GM19468 (cell line): Measurements from ENCODE around the gene ACTN3.
"Not testable (repeated sequence)": the region's sequence is repeated elsewhere in the genome, so short reads cannot be mapped to it uniquely, and the experiment has no call there.

Experiments
- ATAC-seq: cut with Tn5 transposase; IDR thresholded peaks from one replicate; pipeline ENCODE4 v1.9.1; 2021; ENCODE audit warnings: mild to moderate bottlenecking, moderate library complexity, moderate number of reproducible peaks; ENCODE audit not compliant: unreplicated experiment; ENCODE audit errors: extremely low read depth

Gene ACTN3

GRCh38 chr11:66543263-66544107, 3.2 kb upstream of the ACTN3 start:
- ATAC-seq, result no peak

DNA sequence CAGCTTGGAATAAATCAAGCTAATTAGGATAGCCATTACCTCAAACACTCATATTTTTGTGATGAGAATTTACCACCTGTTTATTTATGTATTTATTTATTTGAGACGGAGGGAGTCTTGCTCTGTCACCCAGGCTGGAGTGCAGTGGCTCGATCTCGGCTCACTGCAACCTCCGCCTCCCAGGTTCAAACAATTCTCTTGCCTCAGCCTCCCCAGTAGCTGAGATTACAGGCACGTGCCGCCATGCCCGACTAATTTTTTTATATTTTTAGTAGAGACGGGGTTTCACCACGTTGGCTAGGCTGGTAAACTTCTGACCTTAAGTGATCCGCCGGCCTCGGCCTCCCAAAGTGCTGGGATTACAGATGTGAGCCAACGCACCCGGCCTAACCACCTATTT, 1.8 kb upstream of the ACTN3 start:
- ATAC-seq, result not testable (repeated sequence)

DNA sequence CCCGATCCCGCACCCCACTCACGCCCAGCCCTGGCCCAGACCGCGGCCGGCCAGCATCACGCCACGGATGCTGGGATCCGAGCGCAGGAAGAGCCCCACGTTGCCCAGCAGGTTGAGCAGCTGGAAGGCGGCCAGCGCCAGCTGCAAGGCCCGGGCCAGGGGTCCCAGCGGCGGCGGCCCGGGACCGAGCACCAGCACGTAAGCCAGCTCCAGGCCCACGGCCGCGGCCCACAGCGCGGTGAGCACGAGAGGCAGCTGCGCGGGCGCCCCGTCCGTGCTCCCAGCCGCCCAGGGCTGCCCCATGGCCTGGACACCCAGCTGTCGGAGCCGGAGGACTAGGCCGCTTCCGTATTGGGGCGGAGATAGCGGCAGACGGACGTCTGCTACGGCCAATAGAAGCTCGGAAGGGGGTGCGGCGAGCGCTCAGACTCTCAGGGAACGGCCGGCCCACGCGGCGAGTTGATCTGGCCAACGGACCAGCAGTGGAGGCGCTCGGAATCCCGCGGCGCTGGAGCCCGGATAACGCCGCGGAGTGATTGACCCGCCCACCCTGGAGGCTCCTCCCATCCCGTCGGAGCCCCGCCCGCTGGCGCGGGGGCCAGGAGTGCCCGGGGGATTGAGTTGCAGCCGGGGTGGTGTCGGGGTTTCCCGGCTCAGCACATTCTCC, 869 bp upstream of the ACTN3 start, which contains the start of gene ZDHHC24:
ZDHHC24 (minus strand) TSS at position 348 of the 667 bp plus-strand sequence; CDS start at position 303, 45 bp downstream.
- peak; percentile 66 for ATAC-seq

- ATAC-seq, result no peak
These were observed 411 bp downstream of the ACTN3 start for GRCh38 chr11:66546966-66547661.

GRCh38 chr11:66547662-66548009, 933 bp downstream of the ACTN3 start:
- ATAC-seq, result no peak

DNA sequence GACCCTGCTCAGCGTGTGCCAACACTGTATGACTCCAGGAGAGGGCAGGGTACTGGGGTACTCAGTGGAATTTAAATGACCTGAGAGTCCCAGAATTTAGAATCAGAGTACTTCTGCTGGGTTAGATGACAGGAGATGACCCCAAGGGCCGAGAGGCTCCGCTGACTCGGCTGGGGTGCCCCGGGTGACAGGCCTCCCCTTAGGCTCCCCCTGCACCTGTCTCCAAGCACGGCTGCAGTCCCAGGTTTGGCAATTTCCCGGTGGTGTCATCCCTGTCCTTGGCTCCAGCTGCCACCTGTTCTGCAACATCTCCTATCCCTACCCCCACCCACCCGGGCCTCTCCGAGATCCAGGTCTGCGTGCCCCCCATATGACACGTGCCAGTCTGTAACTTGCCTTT, 1.3 kb downstream of the ACTN3 start:
- ATAC-seq, result no peak

DNA sequence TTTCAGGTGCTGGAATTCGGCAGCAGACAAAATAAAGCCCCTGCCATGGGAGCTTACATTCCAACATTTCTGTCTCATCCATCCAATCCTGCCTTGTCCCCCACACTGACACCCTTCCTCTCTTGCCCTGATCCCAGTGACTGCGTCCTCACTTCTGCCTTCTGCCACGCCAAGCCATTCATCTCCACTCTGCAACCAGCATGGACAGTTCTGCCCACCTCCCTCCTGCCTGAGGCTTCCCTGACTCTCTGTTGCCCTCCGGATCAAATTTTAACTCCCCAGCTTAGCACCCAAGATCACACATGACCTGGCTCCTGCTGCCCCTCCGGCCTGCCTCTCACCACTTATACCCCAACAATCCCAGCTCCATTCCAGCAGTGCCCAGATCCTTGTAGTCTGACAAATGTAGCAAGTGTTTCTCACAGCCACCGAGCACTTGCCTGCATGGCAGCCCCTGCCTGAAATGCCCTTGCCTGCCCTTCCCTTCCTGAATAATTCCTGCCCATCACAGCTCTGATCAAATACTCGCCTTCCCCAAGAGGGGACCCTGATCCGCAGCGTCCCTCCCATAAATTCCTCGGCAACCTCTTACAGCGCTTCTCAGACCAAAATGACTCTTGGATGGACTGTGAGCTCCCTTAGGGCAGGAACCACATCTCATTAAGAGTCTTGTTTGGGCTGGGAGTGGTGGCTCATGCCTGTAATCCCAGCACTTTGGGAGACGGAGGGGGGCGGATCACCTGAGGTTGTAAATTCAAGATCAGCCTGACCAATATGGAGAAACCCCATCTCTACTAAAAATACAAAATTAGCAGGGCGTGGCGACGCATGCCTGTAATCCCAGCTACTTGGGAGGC, 2.3 kb downstream of the ACTN3 start:
- ATAC-seq, result no peak

DNA sequence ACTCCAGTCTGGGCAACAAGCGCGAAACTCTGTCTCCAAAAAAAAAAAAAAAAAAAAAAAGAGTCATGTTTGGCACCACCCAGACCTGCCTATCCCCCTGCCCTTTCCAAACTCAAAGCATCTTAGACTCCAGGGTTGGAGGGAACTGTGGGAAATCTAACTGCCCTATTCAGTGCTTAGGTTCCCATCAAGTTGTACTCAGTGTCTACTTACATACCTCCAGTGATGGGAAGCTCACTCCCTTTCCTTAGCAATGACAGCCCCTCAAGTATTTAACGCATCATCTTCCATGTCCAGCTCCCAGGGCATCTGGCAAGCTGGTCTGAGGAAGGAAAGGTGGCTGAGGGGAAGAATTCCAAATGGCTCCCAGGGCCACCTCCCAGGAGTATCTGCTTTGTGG, 3.0 kb downstream of the ACTN3 start:
- ATAC-seq, result no peak

- ATAC-seq, result no peak
These were observed 4.2 kb downstream of the ACTN3 start for GRCh38 chr11:66550887-66551286.

GRCh38 chr11:66554602-66555001, 7.9 kb downstream of the ACTN3 start:
- no peak for ATAC-seq

DNA sequence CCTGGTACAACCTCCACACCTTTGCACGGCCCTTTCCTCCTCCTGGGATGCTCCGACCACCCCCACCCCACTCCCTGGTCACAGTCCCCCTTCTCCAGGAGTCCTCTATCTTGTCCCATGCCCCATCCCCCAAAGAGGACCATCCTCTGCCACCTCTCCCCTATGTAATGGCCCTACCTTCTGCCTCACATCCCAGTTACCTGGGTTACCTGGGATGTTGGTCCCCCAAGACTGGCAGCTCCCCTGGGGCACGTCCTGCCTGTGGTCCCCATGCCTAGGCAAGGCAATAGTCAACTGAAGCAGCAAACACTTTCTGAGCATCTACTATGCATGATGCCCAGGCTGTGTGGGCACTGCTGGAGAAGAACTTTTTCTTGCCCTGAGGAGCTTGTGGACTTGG, 8.7 kb downstream of the ACTN3 start:
- no peak for ATAC-seq

DNA sequence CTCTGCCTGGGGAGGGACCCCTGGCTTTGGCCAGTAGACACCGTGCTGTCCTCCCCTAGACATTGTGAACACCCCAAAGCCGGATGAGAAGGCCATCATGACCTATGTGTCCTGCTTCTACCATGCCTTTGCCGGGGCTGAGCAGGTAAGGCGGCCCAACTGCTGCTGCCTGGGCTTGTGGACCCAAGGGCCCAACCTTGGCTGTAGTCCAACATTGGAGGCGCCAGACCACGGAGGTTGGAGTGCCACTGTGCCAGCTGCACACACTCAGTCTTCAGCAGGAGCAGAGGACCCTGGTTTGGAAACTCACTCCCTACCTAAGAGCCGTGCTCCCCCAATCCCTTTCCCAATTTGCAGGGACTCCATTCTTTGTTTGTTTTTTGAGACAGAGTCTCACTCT, 9.4 kb downstream of the ACTN3 start:
- no peak for ATAC-seq

GRCh38 chr11:66557733-66558326, 11.1 kb downstream of the ACTN3 start:
- ATAC-seq, result no peak

DNA sequence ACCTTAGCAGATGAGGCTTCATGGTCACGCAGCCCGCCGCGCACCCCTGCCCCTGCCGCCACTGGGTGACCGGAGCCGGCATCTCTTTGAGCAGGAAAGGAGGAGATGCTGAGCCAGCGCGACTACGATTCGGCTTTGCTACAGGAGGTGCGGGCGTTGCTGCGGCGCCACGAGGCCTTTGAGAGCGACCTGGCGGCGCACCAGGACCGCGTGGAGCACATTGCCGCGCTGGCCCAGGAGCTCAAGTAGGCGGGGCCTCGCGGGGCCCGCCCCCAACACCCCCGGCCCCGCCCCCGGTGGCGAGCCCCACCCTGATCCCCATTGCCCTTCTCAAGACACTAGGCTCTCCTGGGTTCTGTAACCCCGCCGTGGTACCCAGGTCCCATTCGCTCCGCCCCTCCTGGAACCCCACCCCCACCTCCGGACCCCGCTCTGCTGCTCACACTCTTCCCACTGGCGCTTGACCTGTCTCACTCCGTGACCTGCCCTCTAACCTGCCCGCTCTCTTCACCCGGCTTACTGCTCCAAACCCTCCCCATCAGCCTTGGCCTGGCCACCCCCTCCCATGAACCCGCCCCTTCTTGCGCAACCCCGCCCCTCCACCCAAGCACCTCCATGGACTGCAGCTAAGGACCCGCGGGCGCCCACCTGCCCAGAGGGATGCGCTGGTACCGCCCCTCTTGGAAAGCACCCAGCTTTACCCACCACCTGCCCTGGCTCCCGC, 12.6 kb downstream of the ACTN3 start:
- ATAC-seq, result no peak

- no peak for ATAC-seq
These were observed 13.4 kb downstream of the ACTN3 start for GRCh38 chr11:66559866-66560676.

GRCh38 chr11:66561178-66561974, 14.7 kb downstream of the ACTN3 start:
- no peak for ATAC-seq

DNA sequence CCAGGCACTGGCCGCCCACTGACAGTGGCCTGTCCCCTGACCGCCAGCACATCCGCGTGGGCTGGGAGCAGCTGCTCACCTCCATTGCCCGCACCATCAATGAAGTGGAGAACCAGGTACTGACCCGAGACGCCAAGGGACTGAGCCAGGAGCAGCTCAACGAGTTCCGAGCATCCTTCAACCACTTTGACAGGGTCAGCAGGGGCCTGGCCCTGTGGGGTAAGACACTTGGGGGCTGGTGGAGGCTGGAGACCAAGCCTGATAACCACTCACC, 15.2 kb downstream of the ACTN3 start:
- ATAC-seq, result no peak

DNA sequence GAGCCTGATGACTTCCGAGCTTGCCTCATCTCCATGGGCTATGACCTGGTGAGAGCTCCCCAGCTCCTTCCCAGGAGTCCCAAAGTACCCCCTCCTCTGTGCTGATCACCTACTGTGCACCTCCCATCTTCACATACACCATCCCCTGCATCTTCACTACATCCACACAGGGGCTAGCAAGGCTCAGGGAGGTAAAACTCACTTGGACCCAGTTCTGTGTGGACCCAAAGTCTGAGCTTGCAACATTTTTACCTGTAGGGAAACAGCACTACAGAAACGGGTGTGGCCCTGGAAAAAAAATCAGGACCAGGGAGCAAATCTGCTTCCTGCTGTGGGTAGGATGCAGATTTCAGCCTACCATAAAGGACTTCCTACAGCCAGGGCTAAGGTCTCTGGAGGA, 15.6 kb downstream of the ACTN3 start:
- no peak for ATAC-seq
